DMS 273 treated with DMSO at 0.1 percent for 48 hours (cell line): ENCODE results near the gene PTPN21.

Experiments
- DNase-seq: peaks from one replicate; lab custom pipeline; 2025; lab: John Stamatoyannopoulos, UW

The PTPN21 gene

DNA sequence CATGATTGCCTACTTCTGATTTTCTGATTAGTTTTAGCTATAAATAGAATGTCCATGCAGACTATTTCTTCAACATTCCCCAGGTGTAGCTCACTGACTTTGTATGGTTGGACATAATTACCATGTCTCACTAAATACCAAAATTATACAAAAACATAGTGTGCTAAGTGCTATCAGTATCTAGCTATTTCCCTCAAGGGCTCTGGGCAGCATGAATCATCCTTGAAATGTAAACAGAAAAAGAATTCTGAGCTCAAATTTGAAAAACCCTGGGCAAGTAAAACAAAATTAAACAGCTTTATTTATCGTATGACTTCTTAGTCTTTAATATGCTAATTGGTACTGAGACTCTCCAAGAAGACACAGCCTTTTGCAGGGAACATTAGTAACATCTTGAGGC lies 86.4 kb downstream of the PTPN21 start:
- DNase-seq: no peak

DNA sequence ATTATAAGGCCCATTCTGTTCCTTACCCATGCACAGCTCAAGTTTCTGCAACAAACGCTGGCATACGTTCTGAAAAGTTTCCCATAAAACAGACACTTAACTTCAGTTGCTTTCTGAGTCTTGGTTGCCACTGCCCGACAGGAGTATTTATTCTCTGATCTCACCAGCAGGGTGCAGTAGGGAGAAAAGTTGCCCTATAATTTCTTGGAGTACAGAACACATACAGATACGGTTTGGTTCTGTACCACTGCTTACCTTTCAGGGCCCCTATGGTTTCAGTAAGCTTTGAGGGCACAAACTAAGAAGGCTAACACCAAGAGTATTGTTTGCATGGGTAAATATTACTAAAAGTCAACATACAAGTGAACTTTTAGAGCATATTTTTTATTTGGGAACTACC lies 91.5 kb downstream of the PTPN21 start:
- DNase-seq: no peak

DNA sequence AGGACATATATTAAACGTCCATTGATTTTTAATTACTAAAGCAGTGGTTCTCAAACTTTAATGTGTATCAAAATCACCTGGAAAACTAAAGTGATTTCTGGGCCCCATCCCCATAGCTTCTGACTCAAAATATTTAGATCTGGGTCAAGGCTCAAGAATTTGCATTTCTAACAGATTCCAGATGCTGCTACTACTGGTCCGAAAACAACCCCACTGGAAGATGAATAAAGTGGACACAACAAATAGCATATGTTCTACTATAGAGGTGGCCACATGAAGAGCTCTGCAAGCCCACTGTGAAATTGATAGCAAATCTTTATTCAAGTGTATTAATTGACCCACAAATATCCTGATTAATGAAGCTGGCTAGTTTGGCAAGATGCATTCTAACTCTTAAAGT lies 99.9 kb downstream of the PTPN21 start:
- DNase-seq: no peak

DNA sequence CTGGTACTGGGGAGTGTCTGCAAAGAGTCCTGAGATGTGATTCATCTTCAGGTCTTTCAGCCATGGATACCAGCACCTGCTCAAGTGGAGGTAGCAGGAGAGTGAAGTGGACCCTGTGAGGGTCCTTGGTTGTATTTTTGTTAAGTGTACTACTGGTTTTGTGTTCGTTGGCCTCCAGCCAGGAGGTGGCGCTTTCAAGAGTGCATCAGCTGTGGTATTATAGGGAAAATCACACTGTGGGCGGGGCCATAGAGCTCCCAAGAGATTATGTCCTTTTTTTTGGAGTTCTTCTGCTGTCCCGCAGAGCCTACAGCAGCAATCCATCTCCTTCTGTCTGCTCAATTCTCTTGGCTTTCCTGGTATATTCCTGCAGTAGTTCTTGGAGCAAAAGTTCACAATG lies 102.6 kb downstream of the PTPN21 start:
- no peak for DNase-seq

DNA sequence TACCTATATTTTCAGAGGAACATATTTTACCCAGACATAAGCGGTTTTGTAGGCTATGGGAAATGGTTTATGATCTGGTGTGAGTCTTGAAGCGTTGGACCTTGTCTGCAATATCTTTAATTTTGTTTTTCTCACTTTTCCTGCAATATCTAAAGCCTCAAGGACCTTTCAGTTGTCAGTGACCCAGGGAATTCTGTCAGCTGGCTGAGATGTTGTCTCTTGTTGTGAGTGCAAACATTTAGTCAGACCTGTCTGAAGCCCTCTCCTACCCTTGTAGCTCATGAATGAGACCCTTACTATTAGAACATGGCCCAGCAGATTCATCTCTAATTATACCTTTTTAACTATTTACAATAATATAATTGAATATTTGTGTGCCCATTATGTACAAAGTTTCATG lies 115.7 kb downstream of the PTPN21 start:
- no peak for DNase-seq

DNA sequence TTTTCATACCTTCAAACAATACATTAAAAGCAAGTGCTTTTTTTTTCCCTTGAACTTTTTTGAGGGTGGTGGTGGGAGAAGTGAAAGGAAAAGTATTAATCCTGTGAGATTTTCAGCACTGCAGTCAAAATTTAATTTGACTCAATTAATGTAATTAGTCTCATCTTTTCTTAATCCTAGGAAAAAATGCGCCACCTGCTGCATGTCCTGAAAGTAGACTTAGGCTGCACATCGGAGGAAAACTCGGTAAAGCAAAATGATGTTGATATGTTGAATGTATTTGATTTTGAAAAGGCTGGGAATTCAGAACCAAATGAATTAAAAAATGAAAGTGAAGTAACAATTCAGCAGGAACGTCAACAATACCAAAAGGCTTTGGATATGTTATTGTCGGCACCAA lies 117.1 kb downstream of the PTPN21 start:
- DNase-seq: no peak

DNA sequence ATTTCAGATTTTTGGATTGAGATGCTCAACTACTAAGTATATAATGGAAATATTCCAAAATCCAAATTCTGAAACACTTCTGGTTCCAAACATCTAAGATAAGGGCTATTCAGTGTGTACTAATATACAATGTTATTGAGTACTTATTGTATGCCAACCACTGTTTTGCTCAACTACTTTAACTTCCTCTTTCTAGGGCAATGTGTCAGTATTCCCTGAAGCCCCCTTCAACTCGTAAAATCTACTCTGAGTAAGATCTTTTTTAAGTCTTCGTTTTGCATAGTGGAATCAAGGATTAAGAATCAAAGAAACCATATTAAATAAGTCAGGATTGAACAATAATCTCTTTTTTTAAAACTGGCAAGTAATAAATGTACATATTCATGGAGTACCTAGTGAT lies 123.8 kb downstream of the PTPN21 start:
- DNase-seq: no peak

DNA sequence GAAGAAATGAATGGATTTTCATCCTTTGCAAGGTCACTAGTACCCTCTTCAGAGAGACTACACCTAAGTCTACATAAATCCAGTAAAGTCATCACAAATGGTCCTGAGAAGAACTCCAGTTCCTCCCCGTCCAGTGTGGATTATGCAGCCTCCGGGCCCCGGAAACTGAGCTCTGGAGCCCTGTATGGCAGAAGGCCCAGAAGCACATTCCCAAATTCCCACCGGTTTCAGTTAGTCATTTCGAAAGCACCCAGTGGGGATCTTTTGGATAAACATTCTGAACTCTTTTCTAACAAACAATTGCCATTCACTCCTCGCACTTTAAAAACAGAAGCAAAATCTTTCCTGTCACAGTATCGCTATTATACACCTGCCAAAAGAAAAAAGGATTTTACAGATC lies 128.5 kb downstream of the PTPN21 start:
- no peak for DNase-seq

DNA sequence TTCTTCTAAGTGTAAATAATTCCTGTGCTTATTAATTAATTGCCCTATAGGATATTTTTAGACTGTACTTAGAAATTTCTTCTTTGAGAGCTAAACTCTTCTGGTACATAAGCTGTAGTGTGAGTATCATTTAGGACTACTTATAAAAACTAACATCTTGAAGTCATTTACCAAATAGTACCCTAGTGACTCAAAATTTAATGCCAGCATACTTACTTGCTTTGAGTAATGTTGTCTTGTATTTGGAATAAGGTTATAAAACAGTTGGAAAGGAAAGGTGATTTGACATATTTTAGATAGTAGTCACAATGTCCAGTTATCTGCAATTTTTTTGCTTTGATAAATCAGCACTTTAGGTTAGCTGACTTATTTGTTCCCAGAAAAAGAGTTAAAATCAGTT lies 130.2 kb downstream of the PTPN21 start:
- no peak for DNase-seq

DNA sequence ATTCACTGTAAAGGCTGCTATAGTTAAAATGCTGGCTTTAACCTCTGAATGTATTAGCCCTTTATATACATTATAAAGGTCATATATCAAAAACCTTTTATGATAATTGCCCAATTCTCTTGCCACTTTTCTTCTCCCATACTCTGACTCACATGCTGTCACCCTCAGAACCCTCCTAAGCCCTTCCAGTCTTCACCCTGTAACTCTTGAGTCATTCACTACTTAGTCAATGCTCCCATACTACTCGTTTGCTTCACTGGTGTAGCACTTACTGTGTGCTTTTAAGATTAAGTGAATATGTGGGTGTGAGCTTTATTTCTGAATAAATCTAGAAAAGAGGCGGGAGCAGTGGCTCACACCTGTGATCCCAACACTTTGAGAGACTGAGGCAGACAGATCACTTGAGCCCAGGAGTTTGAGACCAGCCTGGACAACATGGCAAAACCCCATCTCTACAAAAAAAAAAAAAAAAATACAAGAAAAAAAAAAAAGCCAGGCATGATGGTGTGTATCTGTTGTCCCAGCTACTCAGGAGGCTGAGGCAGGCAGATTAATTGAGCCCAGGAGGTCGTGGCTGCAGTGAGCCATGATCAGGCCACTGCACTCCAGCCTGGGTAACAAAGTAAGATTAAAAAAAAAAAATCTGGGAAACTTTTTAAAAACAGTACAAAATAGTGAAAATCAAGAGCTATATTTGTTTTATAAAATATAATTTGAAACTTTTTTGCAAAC lies 131.7 kb downstream of the PTPN21 start:
- no peak for DNase-seq

DNA sequence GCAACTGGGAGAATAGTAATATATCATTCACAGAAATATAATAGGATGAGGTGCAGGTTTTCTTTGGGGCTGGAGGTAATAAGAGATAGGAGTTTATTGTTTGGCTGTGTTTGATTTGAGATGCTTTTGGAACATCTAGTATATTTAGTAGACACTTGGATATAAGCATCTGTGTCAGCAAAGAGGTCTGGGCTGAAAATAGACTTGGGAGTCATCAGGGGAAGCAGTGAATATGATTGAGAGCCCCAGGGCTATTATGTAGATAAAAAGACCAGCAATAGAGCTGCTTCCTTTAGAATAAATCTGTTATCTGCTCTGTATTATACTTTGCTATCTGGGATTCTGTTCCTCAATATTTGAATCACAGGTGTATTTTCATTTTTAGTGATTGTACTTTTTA lies 132.8 kb downstream of the PTPN21 start:
- no peak for DNase-seq

DNA sequence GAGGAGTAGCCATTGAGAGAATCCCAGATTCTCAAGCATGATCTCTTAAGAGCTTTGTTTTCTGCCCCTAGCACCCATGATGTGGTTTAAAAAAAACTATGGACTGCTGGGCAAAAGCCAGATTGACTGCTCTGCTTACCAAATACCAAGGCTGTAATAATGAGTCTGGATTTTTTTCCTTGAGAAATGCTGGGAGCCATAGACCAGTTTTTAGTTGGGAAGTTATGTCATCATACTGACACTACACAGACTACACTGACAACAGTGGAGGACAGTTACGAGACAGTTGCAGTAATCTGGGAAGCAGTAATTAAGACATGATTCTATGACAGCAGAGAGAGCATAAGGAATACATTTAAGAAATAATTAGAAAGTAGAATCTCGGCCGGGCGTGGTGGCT lies 133.5 kb downstream of the PTPN21 start:
- DNase-seq: no peak

DNA sequence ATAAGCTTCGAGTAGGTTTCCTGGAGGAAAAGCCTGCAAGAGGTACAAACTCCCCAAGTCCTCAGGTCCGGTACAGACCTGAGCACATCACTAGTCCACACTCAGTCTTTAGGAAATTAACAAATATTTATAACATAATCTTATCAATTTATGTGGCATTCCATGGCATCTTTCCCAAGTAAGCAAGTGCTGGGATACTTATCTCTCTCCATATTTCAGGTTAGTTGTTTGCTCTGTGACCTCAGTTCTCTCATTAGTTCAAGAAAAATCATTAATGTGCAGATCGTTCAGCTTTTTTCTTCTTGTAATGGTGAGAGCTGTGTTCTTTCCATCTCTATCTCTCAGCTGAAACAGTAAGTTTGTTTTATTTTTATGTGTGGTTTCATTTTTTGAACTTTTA lies 134.6 kb downstream of the PTPN21 start:
- no peak for DNase-seq

DNA sequence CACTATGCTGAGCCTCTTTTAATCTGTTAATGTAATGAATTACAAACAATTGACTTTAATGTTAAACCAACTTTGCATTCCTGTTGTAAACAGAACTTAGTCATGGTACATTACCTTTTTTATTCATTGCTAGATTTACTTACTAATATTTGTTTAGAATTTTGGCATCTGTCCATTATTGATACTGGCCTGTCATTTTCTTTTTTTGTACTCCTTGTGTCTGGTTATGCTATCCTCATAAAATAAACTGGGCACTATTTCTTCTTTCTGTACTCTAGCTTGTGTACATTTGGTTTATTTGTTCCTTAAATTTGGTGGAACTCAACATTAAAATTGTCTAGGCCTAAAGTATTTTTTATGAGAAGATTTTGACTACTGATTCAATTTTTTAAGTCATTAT lies 137.2 kb downstream of the PTPN21 start:
- no peak for DNase-seq
